Activated CD8-positive, alpha-beta memory T cell treated with anti-CD3 and anti-CD28 coated beads, Interleukin-2, amount 50 U/mL, for 48 hours (primary cell): ENCODE measurements around the gene SERPINE2.
A peak's percentile ranks its signal among the peaks of the same experiment; 100 is the strongest.

Experiments used
- DNase-seq: peaks from one replicate; pipeline ENCODE4 v3.0.0-alpha.2; 2020

The SERPINE2 gene

GRCh38 chr2:224039080-224039769 is at the start of gene SERPINE2:
Gene SERPINE2 (minus strand): TSS chr2:224039286. CDS start chr2:224001900, 37,386 bp downstream.
- DNase-seq, result peak; percentile 80

GRCh38 chr2:224086226-224086914 is 47.3 kb upstream of the SERPINE2 start:
- no peak for DNase-seq

GRCh38 chr2:224085811-224086210 is 46.7 kb upstream of the SERPINE2 start:
- DNase-seq, result no peak

GRCh38 chr2:224085246-224085645 is 46.2 kb upstream of the SERPINE2 start:
- DNase-seq, result no peak

- no peak for DNase-seq
Observed at GRCh38 chr2:224084266-224084892, 45.3 kb upstream of the SERPINE2 start.

GRCh38 chr2:224083638-224084037 is 44.6 kb upstream of the SERPINE2 start:
- DNase-seq, result no peak

GRCh38 chr2:224078656-224079055 is 39.6 kb upstream of the SERPINE2 start:
- no peak for DNase-seq

GRCh38 chr2:224077773-224078507 is 38.9 kb upstream of the SERPINE2 start:
- DNase-seq, result no peak

- no peak for DNase-seq
Observed at GRCh38 chr2:224075588-224075987, 36.5 kb upstream of the SERPINE2 start.

- no peak for DNase-seq
Observed at GRCh38 chr2:224073676-224074075, 34.6 kb upstream of the SERPINE2 start.

GRCh38 chr2:224072541-224073188 is 33.6 kb upstream of the SERPINE2 start:
- DNase-seq, result no peak

GRCh38 chr2:224069172-224069571 is 30.1 kb upstream of the SERPINE2 start:
- DNase-seq, result no peak

- no peak for DNase-seq
Observed at GRCh38 chr2:224063298-224063648, 24.2 kb upstream of the SERPINE2 start.

- DNase-seq, result no peak
Observed at GRCh38 chr2:224062481-224063297, 23.6 kb upstream of the SERPINE2 start.

GRCh38 chr2:224060783-224061482 is 21.8 kb upstream of the SERPINE2 start:
- DNase-seq, result no peak

GRCh38 chr2:224059178-224059577 is 20.1 kb upstream of the SERPINE2 start:
- no peak for DNase-seq

GRCh38 chr2:224058048-224058775 is 19.1 kb upstream of the SERPINE2 start:
- no peak for DNase-seq

- no peak for DNase-seq
Observed at GRCh38 chr2:224056889-224057288, 17.8 kb upstream of the SERPINE2 start.

GRCh38 chr2:224055101-224055500 is 16.0 kb upstream of the SERPINE2 start:
- no peak for DNase-seq

- DNase-seq, result no peak
Observed at GRCh38 chr2:224046752-224047151, 7.7 kb upstream of the SERPINE2 start.
